HS-5 (cell line): Measurements from ENCODE around the gene IMPDH1.
"Not testable (repeated sequence)": the region's sequence is repeated elsewhere in the genome, so short reads cannot be mapped to it uniquely, and the experiment has no call there.

Experiments used
- DNase-seq: peaks from one replicate; pipeline ENCODE4 v3.0.0-alpha.2; 2012; ENCODE audit warnings: low read depth

The IMPDH1 gene

GRCh38 chr7:128409596-128410450 lies at the start of gene IMPDH1:
TSS of gene IMPDH1 (minus strand) at chr7:128409982. CDS start at chr7:128409901, 81 bp downstream.
- DNase-seq, result peak; percentile 68

GRCh38 chr7:128459394-128459878 lies 49.7 kb upstream of the IMPDH1 start:
- DNase-seq, result no peak

GRCh38 chr7:128458956-128459355 lies 49.2 kb upstream of the IMPDH1 start:
- no peak for DNase-seq

DNA sequence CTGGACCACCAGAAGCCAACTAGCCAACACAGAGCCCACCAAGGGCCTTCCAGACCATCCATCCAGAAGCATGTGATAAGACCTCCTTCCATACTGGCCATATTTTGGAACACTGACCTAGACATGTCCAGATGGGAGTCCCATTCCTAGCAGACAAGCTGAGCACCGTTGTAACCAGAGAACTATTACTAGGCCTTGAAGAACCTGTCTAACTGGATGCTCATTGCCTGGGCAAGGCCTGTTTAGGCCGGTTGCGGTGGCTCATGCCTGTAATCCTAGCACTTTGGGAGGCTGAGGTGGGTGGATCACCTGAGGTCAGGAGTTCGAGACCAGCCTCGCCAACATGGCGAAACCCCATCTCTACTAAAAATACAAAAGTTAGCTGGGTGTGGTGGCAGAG lies 47.6 kb upstream of the IMPDH1 start:
- DNase-seq, result not testable (repeated sequence)

- DNase-seq, result no peak
Observed at GRCh38 chr7:128456255-128456725, 46.5 kb upstream of the IMPDH1 start.

DNA sequence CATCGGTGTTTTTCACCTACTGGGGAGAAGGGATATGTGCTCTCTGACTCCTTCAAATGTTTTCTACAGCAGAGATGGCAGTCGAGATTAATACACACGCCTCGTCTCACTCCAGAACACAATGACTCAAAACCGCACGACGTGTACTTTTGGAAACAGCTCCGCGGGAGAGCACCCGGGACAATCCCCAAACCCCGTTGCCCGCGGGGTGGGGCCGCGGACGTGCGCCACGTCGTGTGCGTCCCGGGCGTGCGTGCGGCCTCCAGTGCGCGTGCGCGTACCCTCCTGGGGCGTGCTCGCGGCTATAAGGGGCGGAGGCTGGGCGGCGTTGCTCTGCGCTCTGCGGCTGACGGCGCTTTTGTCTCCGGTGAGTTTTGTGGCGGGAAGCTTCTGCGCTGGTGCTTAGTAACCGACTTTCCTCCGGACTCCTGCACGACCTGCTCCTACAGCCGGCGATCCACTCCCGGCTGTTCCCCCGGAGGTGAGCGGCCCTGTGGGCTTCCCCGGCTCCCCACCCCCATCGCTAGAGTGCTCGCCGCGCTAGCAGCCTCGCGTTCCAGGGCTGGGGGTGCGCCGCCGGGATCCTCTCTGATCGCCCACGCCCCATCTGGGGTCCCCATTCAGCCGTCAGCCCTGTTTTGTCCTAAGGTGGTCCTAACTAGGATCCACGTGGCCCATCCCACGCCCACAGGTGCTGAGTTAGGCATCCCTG lies 45.9 kb upstream of the IMPDH1 start, which contains the start of gene HILPDA:
HILPDA (plus strand) TSS at position 336 of the 712 bp plus-strand sequence. CDS start 1,391 bp downstream, outside the sequence.
- peak; percentile 75 for DNase-seq

GRCh38 chr7:128454808-128455542 lies 45.2 kb upstream of the IMPDH1 start:
- no peak for DNase-seq

DNA sequence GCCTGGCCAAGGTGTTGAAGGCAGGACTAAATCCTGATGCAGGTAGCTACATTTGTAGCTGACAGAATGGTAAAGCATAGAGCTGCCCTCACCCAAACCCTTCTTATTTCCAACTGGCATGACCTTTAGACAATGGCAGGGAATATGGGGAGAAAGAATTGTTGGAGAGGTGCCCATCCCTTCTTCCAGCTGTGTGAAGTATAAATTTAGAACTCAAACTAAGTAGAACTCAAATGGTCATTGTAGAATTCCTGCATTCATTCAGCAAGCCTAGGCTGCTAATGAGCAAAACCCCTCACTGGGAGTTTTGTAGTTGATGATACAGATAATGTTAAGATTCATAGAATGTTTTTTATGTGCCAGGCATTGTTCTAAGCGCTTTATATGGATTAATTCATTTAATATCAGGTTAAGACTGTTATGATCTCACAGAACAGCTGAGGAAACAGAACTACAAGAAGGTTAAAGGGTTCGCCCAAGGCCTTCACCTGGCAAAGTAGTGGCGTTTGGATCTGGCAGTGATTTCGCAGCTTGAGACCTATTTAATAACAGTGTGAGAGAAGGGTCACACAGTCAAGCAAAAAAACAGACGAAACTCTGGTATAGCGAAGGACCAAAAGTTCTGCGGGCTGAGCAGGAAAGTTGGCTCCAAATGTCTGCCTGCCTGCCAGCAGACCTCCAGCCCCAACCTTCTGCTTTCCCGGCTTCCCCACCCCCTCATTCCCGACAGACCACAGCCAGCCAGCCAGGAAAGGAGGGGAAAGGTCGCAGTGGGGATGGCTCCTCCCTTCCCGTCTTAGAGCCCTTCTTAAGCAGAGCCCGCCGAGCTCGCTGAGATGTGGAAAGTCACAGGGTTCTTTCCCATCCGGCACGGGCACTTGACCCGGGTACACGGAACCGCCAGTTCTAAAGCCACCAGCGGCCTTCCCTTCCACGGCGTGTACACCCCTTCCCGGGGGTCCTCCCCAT lies 44.3 kb upstream of the IMPDH1 start:
- no peak for DNase-seq

DNA sequence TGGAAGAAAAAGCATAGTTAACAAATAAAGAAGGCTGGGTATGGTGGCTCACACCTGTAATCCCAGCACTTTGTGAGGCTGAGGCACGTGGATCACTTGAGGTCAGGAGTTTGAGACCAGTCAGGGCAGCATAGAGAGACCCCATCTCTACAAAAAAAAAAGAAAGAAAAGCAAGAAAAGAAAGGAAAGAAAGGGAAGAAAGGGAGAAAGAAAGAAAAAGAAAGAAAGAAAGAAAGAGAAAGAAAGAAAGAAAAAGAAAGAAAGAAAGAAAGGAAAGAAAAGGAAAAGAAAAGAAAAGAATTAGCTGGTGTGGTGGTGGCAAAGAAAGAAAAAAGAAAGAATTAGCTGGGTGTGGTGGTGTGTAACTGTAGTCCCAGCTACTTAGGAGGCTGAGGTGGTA lies 42.8 kb upstream of the IMPDH1 start:
- DNase-seq, result no peak

- DNase-seq, result no peak
Observed at GRCh38 chr7:128450913-128451312, 41.1 kb upstream of the IMPDH1 start.

DNA sequence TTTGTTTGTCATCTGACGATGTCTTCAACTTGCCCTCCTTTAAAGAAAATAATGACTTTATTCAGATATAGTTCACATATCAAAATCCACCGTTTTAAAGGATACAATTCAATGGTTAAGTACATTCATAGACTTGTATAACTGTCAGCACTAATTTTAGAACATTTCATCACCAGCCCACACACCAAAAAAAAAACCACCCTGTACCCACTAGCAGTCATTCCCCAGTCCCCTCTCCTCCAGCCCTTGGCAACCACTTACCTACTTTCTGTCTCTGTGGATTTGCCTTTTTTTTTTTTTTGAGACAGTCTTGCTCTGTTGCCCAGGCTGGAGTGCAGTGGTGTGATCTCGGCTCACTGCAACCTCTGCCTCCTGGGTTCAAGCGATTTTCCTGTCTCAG lies 40.6 kb upstream of the IMPDH1 start:
- DNase-seq, result no peak

GRCh38 chr7:128448751-128449302 lies 39.0 kb upstream of the IMPDH1 start:
- no peak for DNase-seq

GRCh38 chr7:128447941-128448564 lies 38.3 kb upstream of the IMPDH1 start:
- DNase-seq, result no peak

DNA sequence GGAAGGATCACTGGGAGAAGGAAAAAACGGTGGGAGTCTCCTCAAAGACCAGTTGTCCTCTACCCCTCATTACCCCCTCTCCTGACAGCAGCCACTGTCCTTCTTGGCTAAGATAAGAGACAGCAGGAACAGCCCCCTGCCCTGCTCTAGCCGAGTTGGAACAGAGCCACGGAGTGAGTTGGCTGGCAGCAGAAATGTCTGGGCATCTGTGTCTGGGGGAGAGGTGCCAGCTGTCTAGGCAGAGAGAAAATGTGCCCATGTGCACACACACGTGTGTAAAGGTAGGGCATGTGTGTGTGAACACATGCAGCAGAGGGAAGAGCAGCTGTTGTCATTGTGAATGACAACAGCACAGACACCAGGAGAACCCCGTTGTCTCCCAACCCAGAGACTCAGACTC lies 36.5 kb upstream of the IMPDH1 start:
- no peak for DNase-seq

GRCh38 chr7:128443831-128444600 lies 34.2 kb upstream of the IMPDH1 start:
- DNase-seq, result no peak

- DNase-seq, result no peak
Observed at GRCh38 chr7:128442356-128442755, 32.6 kb upstream of the IMPDH1 start.

- no peak for DNase-seq
Observed at GRCh38 chr7:128437426-128438332, 27.9 kb upstream of the IMPDH1 start.

GRCh38 chr7:128435327-128435686 lies 25.5 kb upstream of the IMPDH1 start:
- DNase-seq, result no peak
